B cell (primary cell): ENCODE data around the gene CARD10. TPM values are rescaled to one million over a fixed set of nuclear protein-coding genes. Genes with fewer than 3 reads are reported as not detected.

Experiments
- ATAC-seq: fragments of 200-7000 bp; cut with Tn5 transposase; one replicate; pipeline ENCODE4 v1.10.0; 2021; ENCODE audit warnings: low read depth, mild to moderate bottlenecking, moderate number of reproducible peaks, moderate library complexity
- CTCF ChIA-PET: fragments of 350-600 bp; sonication (Branson Sonifier 250); formaldehyde crosslinking; loops from one replicate; lab custom pipeline; 2021; ENCODE audit warnings: antibody characterized with exemption, inconsistent platforms; lab: Charles Lee
- POLR2A ChIA-PET: fragments of 350-600 bp; sonication (Branson Sonifier 250); formaldehyde crosslinking; loops from one replicate; lab custom pipeline; 2021; ENCODE audit warnings: antibody characterized with exemption; lab: Charles Lee
- DNase-seq: peaks from one replicate; pipeline ENCODE4 v3.0.0; 2013
- H2AFZ ChIP-seq: 2 replicates; pipeline ENCODE4 v1.6.1; 2012; ENCODE audit warnings: mild to moderate bottlenecking, low read depth, low read length; ENCODE audit not compliant: insufficient read depth, poor library complexity, severe bottlenecking
- H3K27ac ChIP-seq, 2 donors: 1 replicate in 1 of 2; 2 replicates in 1 of 2; pipeline ENCODE4 v1.5.1; 2012 to 2013; ENCODE audit warnings: low read length in 2 of 2, mild to moderate bottlenecking in 2 of 2, moderate library complexity in 1 of 2
- H3K27me3 ChIP-seq, 4 experiments: fragments of 200-600 bp in 1 of 4; sonication (generic) in 1 of 4; replicated peaks in 1 of 4; 1 replicate in 2 of 4; 2 replicates in 2 of 4; pipeline versions ENCODE4 v1.6.1 to v1.7.0; 2013 to 2016; ENCODE audit warnings: low read length in 3 of 4, mild to moderate bottlenecking in 2 of 4, mixed read lengths in 1 of 4, moderate library complexity in 1 of 4; ENCODE audit not compliant: insufficient read depth in 4 of 4, control insufficient read depth in 3 of 4; ENCODE audit errors: control extremely low read depth in 1 of 4
- H3K36me3 ChIP-seq, 2 experiments: replicated peaks in 1 of 2; 1 replicate in 1 of 2; 2 replicates in 1 of 2; pipeline versions ENCODE4 v1.6.1 to v1.7.1; 2013; ENCODE audit warnings: low read length in 1 of 2; ENCODE audit not compliant: insufficient read depth in 2 of 2, control insufficient read depth in 1 of 2; ENCODE audit errors: control extremely low read depth in 1 of 2, extremely low read depth in 1 of 2
- H3K4me1 ChIP-seq, 2 donors: fragments of 200-600 bp in 1 of 2; sonication (generic) in 1 of 2; 1 replicate in 1 of 2; 2 replicates in 1 of 2; pipeline versions ENCODE4 v1.5.1 to v1.6.1; 2013 to 2017; ENCODE audit warnings: low read length in 2 of 2; ENCODE audit not compliant: control insufficient read depth in 2 of 2, insufficient read depth in 2 of 2
- H3K4me2 ChIP-seq: replicated peaks from 2 replicates; pipeline ENCODE3; 2012; ENCODE audit warnings: mild to moderate bottlenecking, low read depth, low read length; ENCODE audit not compliant: poor library complexity, severe bottlenecking
- H3K4me3 ChIP-seq, 5 experiments: fragments of 200-600 bp in 1 of 5; sonication (generic) in 1 of 5; 1 replicate in 3 of 5; 2 replicates in 2 of 5; pipeline versions ENCODE4 v1.5.1 to v1.7.0; 2011 to 2016; ENCODE audit warnings: low read length in 4 of 5, mild to moderate bottlenecking in 4 of 5, low read depth in 2 of 5, control low read depth in 1 of 5, moderate library complexity in 1 of 5; ENCODE audit not compliant: insufficient read depth in 1 of 5; ENCODE audit errors: control extremely low read depth in 1 of 5, extremely low read depth in 1 of 5
- H3K79me2 ChIP-seq: fragments of 200-600 bp; sonication (generic); one replicate; pipeline ENCODE4 v1.6.0; 2016; ENCODE audit warnings: low read length; ENCODE audit not compliant: control insufficient read depth, insufficient read depth
- H3K9ac ChIP-seq: fragments of 200-600 bp; sonication (generic); 2 replicates; pipeline ENCODE4 v1.6.1; 2017; ENCODE audit warnings: mild to moderate bottlenecking, low read length, moderate library complexity
- H3K9me3 ChIP-seq, 3 donors: one replicate each; pipeline versions ENCODE4 v1.6.1 to v1.7.1; 2013; ENCODE audit warnings: low read length in 2 of 3; ENCODE audit not compliant: control insufficient read depth in 2 of 3, insufficient read depth in 1 of 3; ENCODE audit errors: control extremely low read depth in 1 of 3
- H4K20me1 ChIP-seq: 2 replicates; pipeline ENCODE4 v1.6.0; 2012; ENCODE audit warnings: mild to moderate bottlenecking, low read length; ENCODE audit not compliant: insufficient read depth, control insufficient read depth, poor library complexity, severe bottlenecking
- H3K27ac Mint-ChIP-seq: one replicate; pipeline ENCODE4 v1.8.0; 2021; ENCODE audit warnings: mixed read lengths
- H3K27me3 Mint-ChIP-seq: one replicate; pipeline ENCODE4 v1.8.0; 2021; ENCODE audit warnings: mixed read lengths
- H3K4me1 Mint-ChIP-seq: one replicate; pipeline ENCODE4 v1.8.0; 2021; ENCODE audit warnings: mixed read lengths
- H3K4me3 Mint-ChIP-seq: one replicate; pipeline ENCODE4 v1.8.0; 2021; ENCODE audit warnings: mixed read lengths
- H3K9me3 Mint-ChIP-seq: one replicate; pipeline ENCODE4 v1.8.0; 2022; ENCODE audit warnings: mixed read lengths; ENCODE audit not compliant: insufficient read depth
- EZH2 ChIP-seq: IDR thresholded peaks from 2 replicates; pipeline ENCODE4 v1.6.1; 2012; ENCODE audit warnings: borderline replicate concordance, low read depth, mild to moderate bottlenecking, moderate library complexity, low read length; ENCODE audit not compliant: insufficient read depth, poor library complexity, severe bottlenecking
- WGBS: methylation state at CpG from one replicate; pipeline ENCODE4 v1.1.5; 2013; ENCODE audit warnings: missing lambda C conversion rate; ENCODE audit not compliant: insufficient coverage; 5-methylcytosine and 5-hydroxymethylcytosine counted together
- intact Hi-C: fragments of 100-400 bp; cut with micrococcal nuclease; formaldehyde crosslinking; loops from one replicate; pipeline ENCODE4 v1.10.0; 2022
- polyA plus RNA-seq: library from polyadenylated mRNA; depleted of rRNA; stranded (reverse); fragments of >200 nt; gene quantifications from 2 replicates; pipeline ENCODE4 v1.2.3, GENCODE V29; 2012
- total RNA-seq, 2 donors: library from RNA; stranded (reverse); fragments of 120-200 nt in 1 of 2; gene quantifications; 1 replicate in 1 of 2; 2 replicates in 1 of 2; pipeline versions ENCODE4 v1.2.3 to v1.2.4, GENCODE V29; 2013 to 2022
- TF ChIP-seq, protein P1 (sequence below): fragments of 200-600 bp; IDR thresholded peaks from one replicate; pipeline ENCODE4 v1.8.0; 2022; ENCODE audit warnings: antibody characterized with exemption, mild to moderate bottlenecking

The CARD10 gene
- total and polyA plus RNA-seq, 2 donors (not counting 1 experiment from before 2014, with no cell fraction given): not detected

GRCh38 chr22:37500745-37501609, 18.2 kb downstream of the CARD10 start:
- POLR2A ChIA-PET: no interaction called here
- H2AFZ ChIP-seq: no peak overlapping the region
- 73% methylated on average over 23 of the region's 24 CpGs for WGBS
- H3K27ac Mint-ChIP-seq: no peak overlapping the region
- ATAC-seq (no peak), DNase-seq (no peak)
- H3K27me3 ChIP-seq: peaks cover 0 to 28% (median 1%) of the 10 kb centered on the region in 4 experiments
- no peak overlapping the region for H3K4me3 ChIP-seq
- H3K9ac ChIP-seq: no peak overlapping the region
- H3K79me2 ChIP-seq: no peaks in the 10 kb centered on the region
- H3K4me1 Mint-ChIP-seq: no peaks in the 10 kb centered on the region
- H3K4me2 ChIP-seq: no peak overlapping the region
- CTCF ChIA-PET: interaction anchor here (0.8 to 9.6 kb wide), 4 partner anchors 15 to 233 kb away, joined by 3 to 103 read pairs (median 10); partner anchors contain the start of gene MFNG
- H3K4me3 Mint-ChIP-seq: no peak overlapping the region
- H3K9me3 ChIP-seq: no peaks in the 10 kb centered on the region
- no peaks in the 10 kb centered on the region for H3K36me3 ChIP-seq
- no peak for TF ChIP-seq EZH2
- TF ChIP-seq, protein P1, sequence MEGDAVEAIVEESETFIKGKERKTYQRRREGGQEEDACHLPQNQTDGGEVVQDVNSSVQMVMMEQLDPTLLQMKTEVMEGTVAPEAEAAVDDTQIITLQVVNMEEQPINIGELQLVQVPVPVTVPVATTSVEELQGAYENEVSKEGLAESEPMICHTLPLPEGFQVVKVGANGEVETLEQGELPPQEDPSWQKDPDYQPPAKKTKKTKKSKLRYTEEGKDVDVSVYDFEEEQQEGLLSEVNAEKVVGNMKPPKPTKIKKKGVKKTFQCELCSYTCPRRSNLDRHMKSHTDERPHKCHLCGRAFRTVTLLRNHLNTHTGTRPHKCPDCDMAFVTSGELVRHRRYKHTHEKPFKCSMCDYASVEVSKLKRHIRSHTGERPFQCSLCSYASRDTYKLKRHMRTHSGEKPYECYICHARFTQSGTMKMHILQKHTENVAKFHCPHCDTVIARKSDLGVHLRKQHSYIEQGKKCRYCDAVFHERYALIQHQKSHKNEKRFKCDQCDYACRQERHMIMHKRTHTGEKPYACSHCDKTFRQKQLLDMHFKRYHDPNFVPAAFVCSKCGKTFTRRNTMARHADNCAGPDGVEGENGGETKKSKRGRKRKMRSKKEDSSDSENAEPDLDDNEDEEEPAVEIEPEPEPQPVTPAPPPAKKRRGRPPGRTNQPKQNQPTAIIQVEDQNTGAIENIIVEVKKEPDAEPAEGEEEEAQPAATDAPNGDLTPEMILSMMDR: no peak
- H3K4me1 ChIP-seq: peaks cover 0 to 7% of the 10 kb centered on the region in 2 donors
- H3K9me3 Mint-ChIP-seq: no peaks in the 10 kb centered on the region
- intact Hi-C loops: no loop called here
- peaks cover 20% of the 10 kb centered on the region for H3K27me3 Mint-ChIP-seq
- H3K27ac ChIP-seq: no peak overlapping the region
- no peaks in the 10 kb centered on the region for H4K20me1 ChIP-seq
